ENCODE measurements around the gene GCDH.
A peak's percentile ranks its signal among the peaks of the same experiment; 100 is the strongest.

GCDH gene

DNA sequence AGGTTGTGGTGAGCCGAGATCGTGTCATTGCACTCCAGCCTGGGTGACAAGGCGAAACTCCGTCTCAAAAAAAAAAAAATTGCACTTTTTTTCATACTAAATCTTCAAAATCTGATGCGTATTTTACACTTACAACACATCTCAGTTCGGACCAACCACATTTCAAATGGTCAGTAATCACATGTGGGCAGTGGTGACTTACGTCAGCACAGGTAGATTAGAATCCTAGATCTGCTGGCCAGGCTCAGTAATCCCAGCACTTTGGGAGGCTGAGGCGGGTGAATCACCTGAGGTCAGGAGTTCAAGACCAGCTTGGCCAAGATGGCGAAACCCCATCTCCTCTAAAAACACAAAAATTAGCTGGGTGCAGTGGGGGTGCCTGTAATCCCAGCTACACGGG, 44.1 kb downstream of the GCDH start:
- TF ChIP-seq CTCF (IDR thresholded peaks at IDR 0.05; ENCODE audit: low read depth, low read length, missing control alignments) = no peak

DNA sequence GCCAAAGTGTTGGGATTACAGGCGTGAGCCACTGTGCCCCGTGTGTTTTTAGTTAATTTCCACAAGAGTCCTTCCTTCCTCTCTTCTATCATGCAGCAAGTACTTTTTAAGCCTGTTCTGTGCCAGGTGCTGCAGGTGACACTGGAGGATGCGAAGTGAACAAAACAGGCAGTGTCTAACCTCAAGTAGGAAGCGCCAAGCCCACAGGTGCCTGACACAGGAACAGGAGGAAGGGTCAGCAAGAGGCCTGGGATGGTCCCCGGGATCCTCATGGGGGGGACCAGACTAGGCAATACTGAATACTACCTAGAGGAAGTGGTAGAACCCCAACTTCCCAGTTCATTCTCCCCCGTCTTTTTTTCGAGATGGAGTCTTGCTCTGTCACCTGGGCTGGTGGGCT, 45.6 kb downstream of the GCDH start:
- in situ Hi-C loops (cut with HindIII; ENCODE audit: low sequenced_read_pairs) = no loop called here
- H3K4me3 ChIP-seq (ENCODE audit: low read depth, low read length) = no peak overlapping the region
- no peak for TF ChIP-seq CTCF (IDR thresholded peaks at IDR 0.05; ENCODE audit: low read depth, low read length, missing control alignments)
- no peak for DNase-seq (ENCODE audit: low read depth)

More for the DNA sequence above, 44.1 kb downstream of the GCDH start:
- in situ Hi-C loops (cut with HindIII; ENCODE audit: low sequenced_read_pairs) = no loop called here
- no peak overlapping the region for H3K4me3 ChIP-seq (ENCODE audit: low read depth, low read length)
- DNase-seq (ENCODE audit: low read depth) = no peak

DNA sequence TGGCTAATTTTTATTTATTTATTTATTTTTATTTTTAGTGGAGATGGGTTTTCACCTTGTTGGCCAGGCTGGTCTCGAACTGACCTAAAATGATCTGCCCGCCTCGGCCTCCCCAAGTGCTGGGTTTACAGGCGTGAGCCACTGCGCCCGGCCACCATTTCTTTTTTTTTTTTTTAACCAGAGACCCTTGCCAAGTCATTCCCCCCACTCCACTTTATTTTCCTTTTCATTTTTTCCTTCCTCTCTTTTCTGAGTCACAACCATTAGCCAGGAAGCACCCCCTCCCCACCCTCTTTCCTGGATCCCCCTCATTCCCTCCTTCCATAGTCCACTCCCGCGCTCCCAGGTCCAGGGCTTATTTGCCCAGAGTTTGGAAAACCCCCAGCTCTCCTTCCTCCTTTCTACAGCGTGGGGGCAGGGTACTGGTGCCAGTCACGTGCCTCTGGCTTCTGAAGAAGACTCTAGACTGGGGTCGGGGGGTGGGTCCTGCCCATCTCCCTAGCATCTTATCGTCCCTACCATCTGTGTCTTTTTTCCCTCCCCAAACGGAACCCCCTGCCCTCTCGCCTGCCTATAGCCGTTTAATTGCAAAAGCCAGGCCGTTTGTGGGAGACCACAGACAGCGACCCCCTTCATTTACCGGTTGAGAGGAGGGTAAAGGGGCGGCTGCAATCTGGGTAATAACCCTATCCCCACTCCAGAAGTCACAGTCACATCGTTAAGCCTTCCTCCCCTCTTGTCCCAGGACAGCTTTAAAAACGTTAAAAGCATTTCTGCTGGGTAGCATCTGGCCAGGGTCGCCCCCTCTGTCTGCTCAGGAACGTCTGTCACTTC, 46.4 kb downstream of the GCDH start:
- in situ Hi-C loops (cut with HindIII; ENCODE audit: low sequenced_read_pairs) = no loop called here
- H3K4me3 ChIP-seq (ENCODE audit: low read depth, low read length) = peak overlapping the region; percentile 100
- no peak for DNase-seq (ENCODE audit: low read depth)

GRCh38 chr19:12937927-12938778, 47.2 kb downstream of the GCDH start, which contains the start of gene CALR:
Gene CALR (plus strand): TSS chr19:12938609. CDS start chr19:12938680, 71 bp downstream.
- H3K4me3 ChIP-seq (ENCODE audit: low read depth, low read length) = peak within 1 kb of the TSS; percentile 100
- peak; percentile 99 for DNase-seq (ENCODE audit: low read depth)
- in situ Hi-C loops (cut with HindIII; ENCODE audit: low sequenced_read_pairs) = no loop called here
- TF ChIP-seq CTCF (IDR thresholded peaks at IDR 0.05; ENCODE audit: low read depth, low read length, missing control alignments) = no peak

More for the DNA sequence above, 46.4 kb downstream of the GCDH start:
- TF ChIP-seq CTCF (IDR thresholded peaks at IDR 0.05; ENCODE audit: low read depth, low read length, missing control alignments) = no peak

DNA sequence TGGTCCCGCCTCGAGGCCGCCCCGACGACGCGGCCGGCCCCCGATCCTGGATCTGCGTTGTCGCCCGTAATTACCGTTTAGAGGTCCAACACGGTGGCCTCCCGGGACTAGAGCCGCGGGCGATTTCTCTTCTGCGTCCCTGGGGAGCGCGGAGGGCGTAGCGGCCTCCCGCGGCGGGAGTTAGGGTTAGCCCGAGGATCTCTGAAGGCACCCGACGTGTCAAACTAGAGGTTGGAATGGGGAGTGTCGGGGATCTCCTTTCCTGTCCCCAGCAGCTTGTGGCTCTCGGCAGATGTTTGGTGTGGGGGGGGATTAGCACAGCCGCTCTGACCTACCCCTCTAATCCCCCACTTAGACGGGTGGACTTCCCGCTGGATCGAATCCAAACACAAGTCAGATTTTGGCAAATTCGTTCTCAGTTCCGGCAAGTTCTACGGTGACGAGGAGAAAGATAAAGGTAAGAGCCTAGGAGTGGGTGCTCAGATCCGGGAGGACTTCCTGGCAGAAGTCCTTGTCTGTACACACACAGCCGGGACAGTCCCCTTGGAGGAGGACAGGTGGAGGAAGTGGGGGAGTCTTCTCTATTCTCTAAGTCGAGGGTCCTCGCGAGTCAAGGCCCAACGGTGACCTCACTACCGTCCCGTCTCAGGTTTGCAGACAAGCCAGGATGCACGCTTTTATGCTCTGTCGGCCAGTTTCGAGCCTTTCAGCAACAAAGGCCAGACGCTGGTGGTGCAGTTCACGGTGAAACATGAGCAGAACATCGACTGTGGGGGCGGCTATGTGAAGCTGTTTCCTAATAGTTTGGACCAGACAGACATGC, 48.0 kb downstream of the GCDH start:
- DNase-seq (ENCODE audit: low read depth) = no peak
- H3K4me3 ChIP-seq (ENCODE audit: low read depth, low read length) = peak overlapping the region; percentile 100
- in situ Hi-C loops (cut with HindIII; ENCODE audit: low sequenced_read_pairs) = no loop called here
- no peak for TF ChIP-seq CTCF (IDR thresholded peaks at IDR 0.05; ENCODE audit: low read depth, low read length, missing control alignments)

DNA sequence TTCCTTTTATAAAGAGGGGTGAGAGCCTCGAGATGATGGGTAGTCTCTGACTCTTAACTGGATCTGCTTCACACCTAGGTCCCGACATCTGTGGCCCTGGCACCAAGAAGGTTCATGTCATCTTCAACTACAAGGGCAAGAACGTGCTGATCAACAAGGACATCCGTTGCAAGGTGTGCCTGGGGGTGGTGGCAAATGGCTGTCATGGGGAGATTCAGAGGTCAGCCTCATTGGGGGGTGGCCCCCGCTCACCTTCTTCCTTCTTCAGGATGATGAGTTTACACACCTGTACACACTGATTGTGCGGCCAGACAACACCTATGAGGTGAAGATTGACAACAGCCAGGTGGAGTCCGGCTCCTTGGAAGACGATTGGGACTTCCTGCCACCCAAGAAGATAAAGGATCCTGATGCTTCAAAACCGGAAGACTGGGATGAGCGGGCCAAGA, 49.0 kb downstream of the GCDH start:
- TF ChIP-seq CTCF (IDR thresholded peaks at IDR 0.05; ENCODE audit: low read depth, low read length, missing control alignments) = no peak
- peak overlapping the region; percentile 100 for H3K4me3 ChIP-seq (ENCODE audit: low read depth, low read length)
- no peak for DNase-seq (ENCODE audit: low read depth)
- in situ Hi-C loops (cut with HindIII; ENCODE audit: low sequenced_read_pairs) = no loop called here
